K562 (cell line): Measurements from ENCODE around the gene GHDC. TPM values are rescaled to one million over a fixed set of nuclear protein-coding genes. Genes with fewer than 3 reads are reported as not detected.

ENCODE experiments used
- CBFB ChIP-seq: sonication (generic); formaldehyde crosslinking; IDR thresholded peaks from 2 replicates; pipeline ENCODE4 v1.4.0; 2020; ENCODE audit warnings: mild to moderate bottlenecking, missing genetic modification reagents
- FOSL1 ChIP-seq: fragments of 200-800 bp; sonication (Bioruptor generic); conservative IDR thresholded peaks from 2 replicates; pipeline ENCODE4 v1.6.1; 2016; ENCODE audit warnings: missing genetic modification characterization, missing compliant biosample characterization
- HDAC1 ChIP-seq, 2 experiments: fragments of 450-650 bp; IDR thresholded peaks; 2 replicates each; pipeline ENCODE4 v1.6.1; 2016 to 2017; ENCODE audit warnings: inconsistent platforms in 1 of 2, mild to moderate bottlenecking in 1 of 2, moderate library complexity in 1 of 2
- ID3 ChIP-seq, 2 experiments: fragments of 250-450 bp in 1 of 2; fragments of 450-650 bp in 1 of 2; sonication (Bioruptor Pico) in 1 of 2; IDR thresholded peaks; 2 replicates each; pipeline versions ENCODE4 v1.6.1 to v1.8.0; 2016 to 2021; ENCODE audit warnings: mild to moderate bottlenecking in 2 of 2, moderate library complexity in 2 of 2, missing compliant biosample characterization in 1 of 2, missing genetic modification characterization in 1 of 2
- MEIS2 ChIP-seq: fragments of 450-650 bp; IDR thresholded peaks from 2 replicates; pipeline ENCODE4 v1.6.1; 2014; ENCODE audit warnings: mild to moderate bottlenecking; ENCODE audit not compliant: partially characterized antibody
- PCBP2 ChIP-seq: fragments of 200-400 bp; formaldehyde crosslinking; IDR thresholded peaks from 2 replicates; pipeline ENCODE4 v1.6.1; 2018; ENCODE audit warnings: low read length, low read depth, mild to moderate bottlenecking, moderate library complexity; ENCODE audit not compliant: poor library complexity, severe bottlenecking
- POLR3A ChIP-seq: IDR thresholded peaks from 2 replicates; pipeline ENCODE4 v1.6.1; 2011; ENCODE audit warnings: borderline replicate concordance, mild to moderate bottlenecking, moderate library complexity; ENCODE audit not compliant: insufficient read length, insufficient read depth; ENCODE audit errors: extremely low read depth
- POU5F1 ChIP-seq: fragments of 150-350 bp; IDR thresholded peaks from 2 replicates; pipeline ENCODE4 v1.6.1; 2014; ENCODE audit warnings: borderline replicate concordance, low read length, low read depth, mild to moderate bottlenecking; ENCODE audit not compliant: partially characterized antibody
- RBM17 ChIP-seq: fragments of 200-400 bp; formaldehyde crosslinking; IDR thresholded peaks from 2 replicates; pipeline ENCODE4 v1.6.1; 2017; ENCODE audit warnings: low read depth, mild to moderate bottlenecking, low read length, borderline replicate concordance
- ZBTB2 ChIP-seq: fragments of 450-650 bp; IDR thresholded peaks from 2 replicates; pipeline ENCODE4 v1.6.1; 2016; ENCODE audit warnings: antibody characterized with exemption
- polyA plus RNA-seq, 8 experiments: library from polyadenylated mRNA; depleted of rRNA in 4 of 8; stranded (reverse) in 5 of 8; unstranded in 3 of 8; fragments of >200 nt; fragmentation: Nextera tagmentation in 2 of 8; fragmentation: Illumina TruSeq in 1 of 8; extraction: Ambion mirVana in 2 of 8; extraction: Trizol in 1 of 8; gene quantifications; 2 replicates each; pipeline versions ENCODE4 v1.2.1 to v1.2.3, GENCODE V29; 2011 to 2014; ENCODE audit warnings: inconsistent platforms in 1 of 8, missing spikeins in 1 of 8
- total RNA-seq, 7 experiments: library from RNA; depleted of rRNA in 6 of 7; stranded (reverse); fragments of >200 nt in 6 of 7; fragmentation: Illumina TruSeq in 2 of 7; extraction: Trizol in 2 of 7; gene quantifications; 2 replicates each; pipeline versions ENCODE4 v1.2.1 to v1.2.3, GENCODE V29; 2011 to 2021; ENCODE audit warnings: low replicate concordance in 1 of 7

Gene GHDC
- total and polyA plus RNA-seq, 9 of the 15 experiments (the other 6 are each of a cell fraction or from before 2014, with no cell fraction given), result 0.65 to 23.2 (median 11.2) TPM

- TF ChIP-seq HDAC1 (IDR thresholded peaks at IDR 0.05) (no peak), RBM17 (no peak), CBFB (CRISPR knock-in tag) (no peak), POU5F1 (no peak), ZBTB2 (no peak), PCBP2 (no peak), MEIS2 (no peak), POLR3A (no peak), ID3 (CRISPR knock-in tag; IDR thresholded peaks at IDR 0.05) (no peak), ID3 (tag; IDR thresholded peaks at IDR 0.05) (no peak), FOSL1 (tag) (no peak)
Observed at GRCh38 chr17:42169351-42169750, 24.9 kb downstream of the GHDC start (continued).
